Hematopoietic multipotent progenitor cell treated with erythropoietin and hydrocortisone succinate and interleukin-3 and kit ligand, for 6 days (in vitro differentiated cells): Measurements from ENCODE around the gene TDRD12.

Source experiments
- DNase-seq: peaks from one replicate; pipeline ENCODE4 v3.0.0-alpha.2; 2015

TDRD12 gene

GRCh38 chr19:32719611-32720059 is at the start of gene TDRD12:
TDRD12 (plus strand) TSS chr19:32719767; CDS start chr19:32720073, 306 bp downstream.
- no peak for DNase-seq

- peak; percentile 97 for DNase-seq
These were observed 47.5 kb upstream of the TDRD12 start for GRCh38 chr19:32671883-32672593.

- peak; percentile 43 for DNase-seq
These were observed 46.7 kb upstream of the TDRD12 start for GRCh38 chr19:32672841-32673240.

- peak; percentile 31 for DNase-seq
These were observed 46.0 kb upstream of the TDRD12 start for GRCh38 chr19:32673573-32673972.

GRCh38 chr19:32674153-32674930 is 45.2 kb upstream of the TDRD12 start:
- DNase-seq: peak; percentile 40

GRCh38 chr19:32674931-32675719 is 44.4 kb upstream of the TDRD12 start, which contains the start of gene ANKRD27:
ANKRD27 (minus strand) TSS chr19:32675180; CDS start chr19:32659015, 16,165 bp downstream.
- peak; percentile 99 for DNase-seq

GRCh38 chr19:32675720-32676185 is 43.8 kb upstream of the TDRD12 start, which contains the start of gene RGS9BP:
RGS9BP (plus strand) TSS chr19:32675848; CDS start chr19:32676264, 416 bp downstream.
- DNase-seq: peak; percentile 92

GRCh38 chr19:32676186-32676894 is 43.2 kb upstream of the TDRD12 start:
- DNase-seq: no peak

GRCh38 chr19:32676895-32677359 is 42.6 kb upstream of the TDRD12 start:
- DNase-seq: no peak

GRCh38 chr19:32677657-32678056 is 41.9 kb upstream of the TDRD12 start:
- peak; percentile 57 for DNase-seq

GRCh38 chr19:32680986-32681385 is 38.6 kb upstream of the TDRD12 start:
- DNase-seq: no peak

GRCh38 chr19:32682317-32682716 is 37.2 kb upstream of the TDRD12 start:
- no peak for DNase-seq

GRCh38 chr19:32686847-32687475 is 32.6 kb upstream of the TDRD12 start:
- DNase-seq: peak; percentile 56

GRCh38 chr19:32687681-32688080 is 31.9 kb upstream of the TDRD12 start:
- DNase-seq: peak; percentile 73

GRCh38 chr19:32688311-32688710 is 31.3 kb upstream of the TDRD12 start:
- DNase-seq: peak; percentile 47

- DNase-seq: peak; percentile 94
These were observed 28.1 kb upstream of the TDRD12 start, which contains the start of gene NUDT19 for GRCh38 chr19:32691291-32691951. NUDT19 (plus strand) TSS chr19:32691821; CDS start chr19:32691961, 140 bp downstream.

- peak; percentile 70 for DNase-seq
These were observed 27.4 kb upstream of the TDRD12 start for GRCh38 chr19:32691952-32692726.

GRCh38 chr19:32692727-32693061 is 26.9 kb upstream of the TDRD12 start:
- peak; percentile 52 for DNase-seq

- peak; percentile 79 for DNase-seq
These were observed 26.1 kb upstream of the TDRD12 start for GRCh38 chr19:32693151-32694108.
